ENCODE data around the gene TP63.
"Not testable (repeated sequence)": the region's sequence is repeated elsewhere in the genome, so short reads cannot be mapped to it uniquely, and the experiment has no call there.

The TP63 gene

GRCh38 chr3:189631373-189631408 is at the start of gene TP63:
TP63 (plus strand) TSS chr3:189631389; CDS start chr3:189631516, 127 bp downstream.
- DNase-seq (ENCODE audit: low spot score) = no peak

DNA sequence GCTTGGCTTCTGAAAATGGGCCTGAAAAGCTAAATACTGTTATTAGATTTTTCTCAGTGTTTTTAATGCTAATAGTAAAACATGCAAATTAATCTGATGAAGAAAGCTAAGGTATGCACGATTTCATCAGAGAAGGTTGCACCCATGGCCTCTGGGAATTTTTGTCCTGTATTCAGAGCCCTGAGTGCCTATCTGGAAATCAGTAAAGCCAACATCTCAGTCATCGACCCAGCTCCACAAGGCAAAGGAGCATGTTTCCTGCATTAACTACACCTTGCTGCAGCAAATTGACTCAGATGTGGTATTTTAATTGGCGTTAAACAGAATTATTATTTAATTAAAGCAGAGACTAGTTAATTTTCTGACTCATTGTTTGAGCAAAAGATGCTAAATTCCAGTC is 49.0 kb upstream of the TP63 start:
- no peak for DNase-seq (ENCODE audit: low spot score)

GRCh38 chr3:189584645-189585044 is 46.5 kb upstream of the TP63 start:
- no peak for DNase-seq (ENCODE audit: low spot score)

GRCh38 chr3:189586941-189587663 is 44.1 kb upstream of the TP63 start:
- DNase-seq (ENCODE audit: low spot score) = no peak

DNA sequence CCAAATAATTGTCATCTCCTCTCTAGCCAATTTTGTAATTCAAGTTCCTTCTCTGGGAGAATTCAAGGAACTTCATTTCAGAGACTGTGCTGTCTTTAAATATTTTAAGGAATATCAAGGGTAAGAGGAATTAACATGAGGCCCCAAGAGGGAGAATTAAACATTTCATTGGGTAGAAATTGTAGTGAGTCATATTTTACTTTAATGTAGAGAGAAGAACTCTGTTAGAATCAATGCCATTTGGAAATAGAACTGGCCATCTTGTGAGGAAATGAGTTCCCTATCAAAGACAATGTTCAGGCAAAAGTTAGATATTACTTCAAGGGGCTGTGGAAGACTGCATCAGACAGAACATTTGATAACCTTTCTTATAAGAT is 43.5 kb upstream of the TP63 start:
- DNase-seq (ENCODE audit: low spot score) = no peak

DNA sequence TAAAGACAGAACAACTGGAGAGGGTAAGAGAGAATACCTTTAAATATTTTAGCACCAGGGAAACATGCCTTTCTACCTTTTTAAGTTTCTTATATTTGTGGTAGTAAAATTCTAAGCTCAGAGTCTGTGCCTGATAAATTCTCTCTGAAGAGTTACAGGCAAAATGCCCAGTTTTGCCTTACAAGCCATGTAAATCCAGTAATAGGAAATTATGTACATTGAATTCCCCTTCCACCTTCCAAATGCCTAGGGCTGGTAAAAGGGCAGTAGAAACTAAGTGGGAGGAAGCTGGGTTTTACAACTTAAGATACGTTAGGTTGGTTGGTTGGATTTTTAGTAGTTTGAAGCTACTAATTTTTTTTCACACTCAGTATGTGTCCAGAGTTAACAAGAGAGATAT is 43.1 kb upstream of the TP63 start:
- DNase-seq (ENCODE audit: low spot score) = no peak

- DNase-seq (ENCODE audit: low spot score) = no peak
These were observed 42.6 kb upstream of the TP63 start for GRCh38 chr3:189588475-189589178.

GRCh38 chr3:189589179-189589569 is 42.0 kb upstream of the TP63 start:
- DNase-seq (ENCODE audit: low spot score) = no peak

DNA sequence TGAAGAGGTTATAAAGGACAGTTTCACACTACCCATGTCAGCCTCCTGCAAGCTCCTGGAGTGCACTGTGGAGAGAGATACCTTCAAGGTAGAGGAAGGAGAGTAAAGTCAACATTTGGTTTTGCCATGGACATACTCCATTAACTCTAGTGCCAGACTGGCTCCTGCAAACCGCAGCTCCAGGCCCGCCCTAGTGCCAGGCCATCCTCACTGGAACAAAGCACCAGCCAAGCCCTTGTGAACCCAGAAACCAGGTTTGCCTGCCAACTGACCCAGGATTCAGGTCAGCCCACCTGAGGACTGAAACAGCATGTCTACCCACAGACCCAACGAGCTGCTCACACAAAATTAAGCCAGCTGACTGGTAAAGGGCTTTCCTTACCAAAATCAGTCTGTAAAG is 41.0 kb upstream of the TP63 start:
- no peak for DNase-seq (ENCODE audit: low spot score)

DNA sequence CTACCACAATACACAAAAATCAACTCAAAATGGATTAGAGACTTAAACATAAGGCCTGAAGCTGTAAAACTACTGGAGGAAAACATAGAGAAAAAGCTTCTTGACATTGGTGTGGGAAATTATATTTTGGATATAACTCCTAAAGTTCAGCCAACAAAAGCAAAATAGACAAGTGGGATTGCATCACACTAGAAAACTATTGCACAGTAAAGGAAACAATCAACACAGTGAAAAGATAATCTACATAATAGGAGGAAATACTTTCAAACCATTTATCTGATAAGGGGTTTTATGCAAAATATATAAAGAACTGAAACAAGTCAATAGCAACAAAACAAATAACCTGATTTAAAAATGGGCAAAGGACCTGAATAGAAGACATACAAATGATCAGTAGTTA is 37.6 kb upstream of the TP63 start:
- DNase-seq (ENCODE audit: low spot score) = no peak

- not testable (repeated sequence) for DNase-seq (ENCODE audit: low spot score)
These were observed 34.9 kb upstream of the TP63 start for GRCh38 chr3:189596078-189596979.

DNA sequence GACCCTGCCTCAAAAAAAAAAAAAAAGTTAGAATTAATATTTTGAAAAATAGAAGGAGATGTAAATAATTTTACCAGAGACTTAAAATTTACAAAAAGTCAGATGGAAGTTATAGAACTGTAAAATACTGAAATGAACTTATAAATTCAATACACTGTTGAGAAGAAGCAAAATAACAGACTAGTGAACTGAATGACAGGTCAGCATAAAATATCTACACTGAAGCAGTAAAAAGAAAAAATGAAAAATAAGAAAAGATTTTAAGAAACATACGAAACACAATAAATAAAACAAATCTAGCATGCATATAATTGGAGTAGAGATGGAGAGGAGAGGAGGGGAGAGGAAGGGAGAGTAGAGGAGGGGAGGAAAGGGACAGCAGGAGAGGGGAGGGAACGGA is 33.3 kb upstream of the TP63 start:
- DNase-seq (ENCODE audit: low spot score) = no peak

DNA sequence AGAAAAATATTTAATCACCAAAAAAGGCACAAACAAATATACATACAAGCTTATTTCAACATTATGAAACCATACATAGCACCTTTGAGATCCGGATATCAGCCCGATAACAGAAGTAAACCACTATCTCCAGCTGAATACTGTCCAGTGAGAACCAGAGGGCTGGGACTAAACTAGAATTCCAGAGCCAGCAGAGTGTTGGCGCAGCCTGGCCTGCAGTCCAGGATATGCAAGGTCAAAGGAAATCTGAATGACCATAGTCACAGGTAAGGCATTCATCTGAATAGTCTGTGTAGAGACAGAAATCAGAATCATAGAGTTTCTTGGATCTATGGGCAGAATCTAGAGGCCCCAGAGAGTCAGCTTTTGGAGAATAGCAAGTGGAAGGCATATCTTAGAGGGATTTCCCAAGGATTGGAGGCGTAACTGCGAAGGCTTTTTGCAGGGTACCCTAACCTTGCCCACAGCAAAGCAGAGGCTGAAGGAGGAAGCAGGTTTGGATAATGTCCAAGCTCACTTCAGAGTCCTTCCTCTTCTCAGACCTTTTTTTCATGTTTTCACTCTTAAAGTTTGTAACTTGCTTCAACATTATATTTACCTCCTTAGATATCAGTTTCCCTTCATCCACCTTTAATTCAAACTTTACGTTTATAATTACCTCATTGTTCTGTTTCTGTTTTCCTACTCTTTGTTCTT is 32.5 kb upstream of the TP63 start:
- no peak for DNase-seq (ENCODE audit: low spot score)

DNA sequence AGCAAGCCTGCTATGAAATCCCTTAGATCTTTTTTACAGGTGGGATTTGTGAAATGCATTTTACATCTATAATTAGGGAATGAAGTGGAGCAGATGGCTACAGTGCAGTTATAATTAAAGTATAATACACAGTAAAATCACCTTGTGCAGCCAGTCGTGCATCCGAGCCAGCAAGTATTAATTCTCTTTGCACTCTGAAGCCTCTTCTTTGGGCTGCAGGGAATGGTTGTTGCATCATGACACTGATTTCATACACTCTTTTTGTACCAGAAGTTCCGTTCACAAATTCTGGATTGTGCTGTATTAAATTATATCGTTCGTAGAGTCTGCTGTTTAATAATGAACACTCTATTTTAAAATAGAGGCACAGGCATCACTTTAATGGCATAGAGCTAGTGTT is 28.7 kb upstream of the TP63 start:
- no peak for DNase-seq (ENCODE audit: low spot score)

- DNase-seq (ENCODE audit: low spot score) = no peak
These were observed 25.5 kb upstream of the TP63 start for GRCh38 chr3:189605717-189606116.

DNA sequence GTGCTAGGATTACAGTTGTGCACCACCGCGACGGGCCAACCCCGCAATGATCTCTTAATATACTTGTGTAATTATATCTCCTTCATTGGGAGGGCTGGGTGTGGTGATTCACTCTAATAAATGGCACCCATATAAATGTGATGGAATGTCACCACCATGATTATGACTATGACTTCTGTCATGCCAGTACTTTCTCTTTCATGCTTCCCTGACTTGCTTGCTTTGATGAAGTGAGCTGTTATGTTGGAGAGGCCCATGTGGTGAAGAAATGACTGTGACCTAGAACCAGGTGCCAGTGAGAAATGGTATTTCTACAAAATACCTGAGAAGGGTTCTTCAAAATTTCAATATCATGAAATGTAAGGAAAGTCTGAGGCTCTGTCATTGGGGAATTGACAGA is 24.4 kb upstream of the TP63 start:
- no peak for DNase-seq (ENCODE audit: low spot score)

- DNase-seq (ENCODE audit: low spot score) = not testable (repeated sequence)
These were observed 18.5 kb upstream of the TP63 start for GRCh38 chr3:189612641-189613040.

DNA sequence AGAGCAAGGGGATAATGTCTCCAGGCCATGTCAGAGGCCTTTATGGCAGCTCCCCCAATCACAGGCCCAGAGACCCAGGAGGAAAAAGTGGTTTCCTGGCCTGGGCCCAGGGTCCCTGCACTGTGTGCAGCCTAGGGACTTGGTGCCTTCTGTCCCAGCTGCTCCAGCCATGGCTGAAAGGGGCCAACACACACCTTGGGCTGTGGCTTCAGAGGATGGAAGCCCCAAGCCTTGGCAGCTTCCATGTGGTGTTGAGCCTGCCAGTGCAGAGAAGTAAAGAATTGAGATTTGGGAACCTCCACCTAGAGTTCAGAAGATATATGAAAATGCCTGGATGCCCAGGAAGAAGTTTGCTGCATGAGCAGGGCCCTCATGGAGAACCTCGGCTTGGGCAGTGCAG is 18.1 kb upstream of the TP63 start:
- DNase-seq (ENCODE audit: low spot score) = no peak

DNA sequence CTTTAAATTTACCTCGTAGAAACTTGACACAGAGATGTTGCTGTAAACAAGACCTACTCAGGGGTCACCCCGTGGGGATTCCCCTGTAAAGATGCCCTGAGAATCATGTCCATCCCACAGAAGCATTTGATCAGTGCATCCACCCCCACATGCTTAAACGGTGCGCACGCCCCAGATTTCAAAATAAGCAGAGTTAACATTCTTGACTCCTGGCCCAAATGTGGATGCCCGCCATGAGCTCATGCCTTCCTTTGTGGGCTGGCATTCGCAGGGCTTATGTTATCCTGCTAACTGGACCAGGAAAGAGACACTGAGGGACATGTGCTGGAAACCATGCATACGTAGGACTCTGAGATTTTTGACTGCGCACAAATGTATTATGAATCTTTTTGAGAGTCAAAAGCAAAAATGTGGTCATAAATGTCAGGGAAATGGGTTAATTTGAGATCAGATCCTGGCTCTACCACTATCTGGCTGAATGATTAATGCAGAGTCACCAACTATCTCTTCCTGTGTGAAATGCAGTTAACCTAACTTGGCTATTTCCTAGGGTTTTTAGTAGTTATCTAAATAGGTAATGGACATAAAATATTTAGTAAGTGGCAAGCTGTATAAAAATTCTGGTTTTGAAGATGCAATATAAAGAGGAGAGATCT is 9.1 kb upstream of the TP63 start:
- DNase-seq (ENCODE audit: low spot score) = no peak

- no peak for DNase-seq (ENCODE audit: low spot score)
These were observed 8.6 kb upstream of the TP63 start for GRCh38 chr3:189622629-189623028.

GRCh38 chr3:189624130-189624529 is 7.1 kb upstream of the TP63 start:
- DNase-seq (ENCODE audit: low spot score) = no peak

DNA sequence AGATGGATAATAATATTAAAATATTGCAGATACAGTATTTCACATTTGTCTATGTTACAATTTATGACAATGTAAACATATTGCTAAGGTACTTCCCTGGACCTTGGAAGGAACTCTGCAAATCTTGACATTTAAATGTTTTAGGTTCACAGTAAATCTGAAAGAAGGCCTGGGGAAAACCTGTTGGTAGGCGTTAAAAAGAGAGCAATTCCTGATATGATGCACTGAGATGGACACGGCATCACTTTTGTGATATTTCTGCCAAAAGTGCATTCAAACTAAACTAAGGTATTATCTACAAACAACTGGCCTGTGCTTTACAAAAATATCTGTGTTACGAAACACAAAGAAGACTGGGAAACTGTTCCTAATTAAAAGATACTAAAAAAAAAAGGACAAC is 6.1 kb upstream of the TP63 start:
- DNase-seq (ENCODE audit: low spot score) = no peak

GRCh38 chr3:189625572-189625971 is 5.6 kb upstream of the TP63 start:
- no peak for DNase-seq (ENCODE audit: low spot score)

All from hematopoietic multipotent progenitor cell treated with erythropoietin and hydrocortisone succinate and interleukin-3 and kit ligand, for 17 days (in vitro differentiated cells).